Measurements from ENCODE around the gene CCNJL.

CCNJL gene

DNA sequence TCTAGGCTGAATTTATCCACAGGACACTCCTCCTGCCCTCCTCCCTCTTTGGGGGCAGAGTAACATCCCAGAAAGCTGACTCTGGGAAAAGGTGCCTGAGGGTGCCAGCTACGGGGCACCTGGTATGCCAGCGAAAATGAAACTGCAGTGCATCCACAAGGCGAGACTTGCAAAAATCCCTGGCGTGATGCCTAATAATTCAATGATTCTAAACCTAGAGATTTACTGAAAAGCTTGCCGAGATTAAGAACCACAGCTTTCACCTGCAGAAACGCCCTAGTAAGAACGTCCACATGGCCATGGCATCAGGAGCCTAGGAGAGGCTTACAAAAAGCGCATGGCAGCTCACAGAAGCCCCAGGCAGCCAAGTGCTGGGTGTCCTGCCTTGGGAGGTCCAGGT is 20.9 kb downstream of the CCNJL start:
- DNase-seq (ENCODE audit: low read depth in 2 of 2): no peak

- no peak for DNase-seq (ENCODE audit: low read depth in 2 of 2)
Measured at GRCh38 chr5:160290751-160291150, 21.6 kb downstream of the CCNJL start.

GRCh38 chr5:160289721-160290120 is 22.6 kb downstream of the CCNJL start:
- DNase-seq (ENCODE audit: low read depth in 2 of 2): no peak

DNA sequence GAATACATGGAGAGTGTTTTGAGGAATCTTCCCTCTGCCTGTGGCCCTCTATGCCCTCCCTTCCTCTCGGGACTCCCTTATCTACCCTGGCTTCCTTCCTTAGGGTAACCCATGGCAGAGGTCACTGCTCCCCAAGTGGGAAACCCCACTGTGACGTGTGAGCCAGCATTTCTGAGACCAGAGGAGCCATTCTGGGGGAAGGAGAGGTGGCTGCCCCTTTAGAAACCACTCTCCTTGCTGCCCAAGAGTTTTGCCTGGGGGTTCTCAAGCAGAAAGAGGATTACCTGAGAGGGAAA is 23.1 kb downstream of the CCNJL start:
- no peak for DNase-seq (ENCODE audit: low read depth in 2 of 2)

DNA sequence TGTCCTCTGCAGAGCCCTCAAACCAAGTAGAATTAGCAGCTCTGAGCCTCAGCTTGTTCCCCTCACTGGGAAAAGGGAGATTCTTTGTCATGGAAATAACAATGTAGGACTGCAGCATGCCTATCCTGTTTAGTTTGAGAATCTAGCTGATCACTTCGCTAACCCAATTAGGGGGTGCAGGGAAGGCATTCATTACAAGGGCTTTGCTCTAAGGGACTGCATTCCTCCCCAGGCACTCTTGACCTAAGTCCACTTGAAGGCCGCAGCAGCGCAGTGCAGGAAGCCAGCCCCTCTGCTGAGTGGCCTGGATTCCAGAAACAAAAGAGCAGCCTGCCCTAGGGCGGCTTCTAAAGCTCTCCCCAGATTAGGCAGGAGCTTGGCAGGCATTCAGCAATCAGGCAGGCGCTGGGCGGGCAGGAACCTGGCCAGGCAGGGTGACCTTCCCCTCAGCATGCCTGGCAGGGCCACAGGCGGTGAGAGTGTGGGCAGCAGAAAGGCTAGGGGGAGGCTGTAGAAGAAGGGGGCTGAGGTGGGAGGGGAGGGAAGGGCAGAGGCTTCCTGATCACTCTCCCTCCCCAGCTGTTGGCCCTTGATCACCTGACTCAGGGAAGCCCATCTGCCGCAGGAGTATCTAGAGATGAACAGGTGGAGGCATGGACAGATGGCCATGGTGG is 24.8 kb downstream of the CCNJL start:
- DNase-seq (ENCODE audit: low read depth in 2 of 2): no peak

DNA sequence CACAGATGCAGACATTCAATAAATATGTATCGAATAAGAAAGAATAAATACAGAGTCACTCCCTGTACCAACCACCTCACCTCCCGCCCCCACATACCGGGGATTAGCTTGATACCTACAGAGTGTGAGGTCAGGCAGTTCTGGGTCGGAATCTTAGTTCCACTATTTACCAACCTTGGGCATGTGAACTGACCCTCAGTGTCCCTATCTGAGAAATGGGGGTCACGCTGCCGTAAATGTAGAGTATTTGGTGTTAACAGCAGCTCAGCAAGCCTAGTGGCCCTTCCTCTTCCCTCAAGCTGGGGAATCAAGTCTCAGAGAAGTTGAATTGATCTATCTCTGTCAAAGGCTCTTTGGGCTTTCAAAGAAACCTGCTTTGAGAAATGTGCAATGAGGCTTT is 25.4 kb downstream of the CCNJL start:
- no peak for DNase-seq (ENCODE audit: low read depth in 2 of 2)

DNA sequence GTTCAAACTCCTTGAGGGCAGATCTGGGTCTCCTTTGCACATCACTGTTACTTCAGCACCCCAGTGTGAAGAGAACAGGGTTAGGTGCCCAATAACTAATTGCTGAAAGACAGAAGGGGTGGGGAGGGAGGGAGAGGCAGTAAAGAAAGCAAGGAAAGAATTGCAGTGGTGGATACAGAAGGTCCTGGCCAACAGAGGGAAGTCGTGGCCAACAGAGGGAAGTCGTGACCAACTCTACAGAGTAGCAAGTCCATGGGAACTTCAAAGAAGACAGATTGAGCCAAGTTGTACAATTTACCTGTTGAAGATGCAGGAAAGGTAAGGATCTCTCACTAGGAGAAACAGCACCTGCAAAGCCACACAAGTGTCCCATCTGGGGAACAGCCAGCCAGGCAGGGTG is 27.0 kb downstream of the CCNJL start:
- no peak for DNase-seq (ENCODE audit: low read depth in 2 of 2)

DNA sequence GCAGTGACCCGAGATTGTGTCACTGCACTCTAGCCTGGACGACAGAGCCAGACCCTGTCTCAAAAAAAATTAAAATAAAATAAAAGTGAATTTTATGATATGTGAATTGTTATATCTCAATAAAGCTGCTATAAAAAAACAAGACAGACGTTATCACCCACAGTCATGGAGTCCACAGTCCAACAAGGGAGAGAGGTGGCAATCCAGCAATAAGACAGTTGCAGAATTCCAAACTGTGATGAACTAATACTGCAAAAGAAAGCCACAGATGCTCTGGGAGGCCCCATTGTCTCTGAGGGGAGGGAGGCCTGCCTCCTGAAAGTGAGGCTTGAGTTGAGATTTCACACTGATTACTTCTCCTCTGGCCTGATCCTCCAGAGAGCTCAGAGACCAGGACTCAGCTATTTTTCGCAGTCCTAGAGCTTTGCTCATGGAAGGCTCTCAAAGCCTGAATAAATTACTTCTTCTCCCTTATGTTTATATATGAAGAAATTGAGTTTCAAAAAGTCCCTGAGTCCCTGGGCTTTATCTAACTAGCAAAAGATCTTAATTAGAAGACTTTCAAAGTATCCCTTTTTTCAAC is 28.0 kb downstream of the CCNJL start:
- no peak for DNase-seq (ENCODE audit: low read depth in 2 of 2)

GRCh38 chr5:160281275-160281674 is 31.1 kb downstream of the CCNJL start:
- DNase-seq (ENCODE audit: low read depth in 2 of 2): no peak

DNA sequence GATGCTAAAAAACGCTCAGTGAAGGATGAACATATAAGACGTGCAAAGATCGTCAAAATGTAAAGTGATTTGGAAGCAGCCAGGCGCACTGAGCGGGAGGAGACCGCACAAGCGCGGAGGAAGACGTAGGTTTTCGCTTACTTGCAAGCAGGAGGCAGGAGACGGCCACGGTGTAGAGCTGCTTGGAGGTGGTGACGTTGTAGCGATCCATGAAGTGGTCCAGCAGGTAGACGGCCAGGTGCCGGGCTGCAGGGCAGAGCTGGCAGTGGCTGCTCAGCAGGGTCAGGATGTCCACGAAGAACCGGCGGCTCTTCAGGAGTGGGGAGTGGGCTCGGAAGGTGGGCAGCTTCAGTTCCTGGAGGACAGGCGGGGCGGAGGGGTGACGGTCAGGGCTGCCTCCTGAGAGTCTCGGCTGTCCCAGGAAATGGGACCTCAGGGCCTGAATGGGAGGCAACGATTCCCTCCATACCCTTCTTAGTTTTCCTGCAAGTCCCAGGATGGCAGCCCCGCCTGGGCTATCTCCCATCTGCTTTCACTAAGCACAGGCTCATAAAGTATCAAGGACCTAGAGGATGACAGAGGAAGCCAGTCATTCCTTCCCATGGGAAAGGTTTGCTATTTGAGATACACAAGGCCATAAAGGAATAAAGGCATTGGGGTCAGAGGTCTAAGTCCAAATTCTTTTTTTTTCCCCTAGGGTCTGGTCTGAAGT is 31.8 kb downstream of the CCNJL start:
- no peak for DNase-seq (ENCODE audit: low read depth in 2 of 2)

DNA sequence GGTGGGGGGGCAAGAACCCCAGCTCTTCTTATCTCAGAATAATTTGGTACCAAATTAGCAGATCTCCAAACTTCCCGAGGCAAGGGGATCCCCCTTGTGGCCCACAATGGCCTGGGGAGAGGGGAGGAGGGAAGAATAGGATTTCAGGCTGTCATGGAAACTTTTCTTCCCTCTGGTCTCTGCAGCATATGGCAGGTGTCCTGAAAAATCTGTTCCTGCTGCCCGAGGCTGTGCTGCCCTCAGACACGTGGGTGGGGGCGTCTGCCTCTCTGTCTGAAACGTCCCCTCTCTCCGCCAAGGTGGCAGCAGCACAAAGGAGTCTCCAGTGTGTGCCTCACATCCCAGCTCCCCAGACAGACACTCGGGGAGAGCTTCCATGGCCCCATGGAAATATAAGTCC is 34.0 kb downstream of the CCNJL start:
- no peak for DNase-seq (ENCODE audit: low read depth in 2 of 2)

- no peak for DNase-seq (ENCODE audit: low read depth in 2 of 2)
Measured at GRCh38 chr5:160274483-160274931, 37.9 kb downstream of the CCNJL start.

DNA sequence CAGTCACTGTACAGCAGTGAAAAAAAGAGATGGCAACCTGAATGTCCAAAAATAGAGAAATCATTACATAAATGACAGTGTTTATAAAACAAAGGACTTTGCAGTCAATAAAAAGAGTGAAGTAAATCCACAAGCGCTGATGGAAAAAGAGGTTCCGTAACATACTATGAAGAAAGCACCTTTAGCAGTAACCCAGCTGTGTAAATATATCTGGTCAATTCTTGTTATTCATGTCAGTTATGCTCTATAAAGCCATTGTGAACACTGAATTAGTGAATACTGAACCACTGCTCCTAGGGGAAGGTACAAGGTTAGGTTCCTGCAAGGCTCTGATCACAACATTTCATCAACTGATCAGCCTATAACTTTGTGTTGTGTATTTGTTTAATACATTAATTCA is 39.5 kb downstream of the CCNJL start:
- no peak for DNase-seq (ENCODE audit: low read depth in 2 of 2)

DNA sequence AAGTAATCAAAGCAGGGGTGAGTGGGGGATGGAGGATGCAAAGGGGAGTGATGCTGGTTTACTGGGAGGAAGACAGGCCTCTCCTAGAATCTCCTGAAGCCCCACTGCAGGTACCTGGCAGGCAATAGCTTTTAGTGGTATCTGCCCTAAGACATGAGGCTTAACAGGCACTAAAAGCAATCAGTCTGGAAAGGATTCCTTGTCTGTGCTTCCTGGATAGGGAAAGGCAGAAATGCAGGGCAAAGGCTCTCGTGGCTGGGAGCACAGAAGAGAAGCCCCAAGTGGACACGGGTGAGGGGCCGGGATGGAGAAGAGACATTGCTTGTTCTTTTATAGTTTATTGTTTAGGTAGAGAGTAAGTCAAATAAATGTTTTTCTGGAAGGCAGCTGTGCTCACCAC is 40.1 kb downstream of the CCNJL start:
- no peak for DNase-seq (ENCODE audit: low read depth in 2 of 2)

- DNase-seq (ENCODE audit: low read depth in 2 of 2): no peak
Measured at GRCh38 chr5:160271836-160272235, 40.5 kb downstream of the CCNJL start.

DNA sequence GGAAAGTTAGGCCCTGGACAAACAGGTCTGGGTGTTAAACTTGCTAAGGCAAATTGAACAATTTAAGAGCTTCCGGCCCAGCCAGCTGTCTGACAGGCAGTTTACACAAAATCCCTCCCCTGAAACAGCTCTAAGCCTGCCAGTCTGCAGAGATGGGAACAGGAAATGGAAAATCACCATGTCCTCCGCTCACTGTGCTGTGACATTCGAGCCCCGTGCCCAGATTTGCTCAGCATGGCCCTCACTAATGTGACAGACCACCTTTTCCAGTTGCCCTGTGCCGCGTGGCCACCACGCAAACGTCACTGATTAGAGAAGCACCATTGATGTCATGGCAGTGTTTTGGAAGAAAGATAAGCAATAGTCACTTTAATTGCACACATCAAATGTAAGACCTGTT is 41.0 kb downstream of the CCNJL start:
- no peak for DNase-seq (ENCODE audit: low read depth in 2 of 2)

GRCh38 chr5:160270704-160271103 is 41.7 kb downstream of the CCNJL start:
- no peak for DNase-seq (ENCODE audit: low read depth in 2 of 2)

DNA sequence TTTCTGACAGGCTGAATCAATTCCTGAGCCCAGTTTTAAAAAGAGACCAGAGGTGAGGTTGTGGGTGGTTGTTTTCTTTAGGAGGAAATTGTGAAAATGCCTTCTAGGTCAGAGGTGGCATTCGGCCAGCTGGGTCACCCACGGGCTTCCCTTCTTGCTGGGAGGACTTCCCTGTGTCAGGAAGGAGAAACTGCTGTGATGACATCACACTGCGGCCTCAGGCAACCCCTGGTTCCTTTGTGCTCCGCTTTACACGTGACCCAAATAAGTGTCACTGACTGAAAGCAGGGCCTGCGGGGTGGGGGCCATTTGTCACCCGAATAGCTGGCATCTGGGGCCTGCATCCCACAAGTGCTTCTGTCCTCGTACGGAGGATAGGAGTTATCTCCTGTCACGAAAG is 43.3 kb downstream of the CCNJL start:
- DNase-seq (ENCODE audit: low read depth in 2 of 2): no peak

DNA sequence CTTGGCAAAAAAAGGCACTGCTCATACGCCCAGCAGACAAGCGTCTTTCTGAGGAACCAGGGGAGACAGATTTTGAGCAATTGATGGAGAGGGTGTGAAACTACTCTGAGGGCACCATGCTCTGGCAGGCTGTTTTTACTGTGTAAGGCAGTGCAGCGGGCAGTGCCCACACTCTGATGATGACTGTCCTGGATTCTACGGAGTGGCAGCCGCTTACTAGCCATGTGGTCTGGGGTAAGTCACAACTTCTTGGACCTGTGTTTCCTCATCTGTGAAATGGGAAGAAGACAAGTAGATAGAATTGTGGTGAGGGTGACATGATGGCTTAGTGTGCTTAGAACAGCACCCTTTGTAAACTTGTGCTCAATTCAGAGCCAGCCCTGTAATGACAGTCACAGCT is 44.2 kb downstream of the CCNJL start:
- no peak for DNase-seq (ENCODE audit: low read depth in 2 of 2)

DNA sequence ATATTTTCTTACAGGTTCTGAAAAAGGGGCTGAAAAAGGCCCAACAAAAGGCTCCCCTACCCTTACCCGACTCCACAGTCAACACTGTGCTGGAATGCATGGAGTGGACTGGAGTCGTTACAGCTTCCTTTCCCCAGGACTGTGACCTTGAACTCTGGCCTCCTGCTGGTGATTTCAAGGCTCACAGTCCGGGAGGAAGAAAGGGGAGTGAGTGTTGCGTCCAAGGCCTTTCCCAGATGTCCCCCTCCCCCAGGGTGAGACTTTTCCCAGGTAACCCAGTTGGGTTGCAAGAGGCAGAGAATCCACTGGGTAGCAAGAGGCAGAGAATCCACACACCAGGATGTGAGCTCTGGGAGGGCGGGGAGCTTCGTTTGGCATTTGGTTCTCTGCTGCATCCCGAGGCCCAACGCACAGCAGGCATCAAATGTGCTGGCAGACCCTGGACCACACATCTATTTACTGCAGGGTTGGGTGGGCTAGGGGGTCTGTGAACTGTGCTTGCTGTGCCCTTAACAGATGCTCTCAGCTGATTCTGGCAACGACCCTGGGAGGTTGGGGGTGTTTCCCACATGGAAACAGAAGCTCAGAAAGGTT is 45.5 kb downstream of the CCNJL start:
- DNase-seq (ENCODE audit: low read depth in 2 of 2): no peak

GRCh38 chr5:160266044-160266443 is 46.3 kb downstream of the CCNJL start:
- no peak for DNase-seq (ENCODE audit: low read depth in 2 of 2)

- DNase-seq (ENCODE audit: low read depth in 2 of 2): no peak
Measured at GRCh38 chr5:160263326-160263855, 49.0 kb downstream of the CCNJL start.
